GM08714 (cell line): ENCODE measurements around the gene DNAH6.

ENCODE experiments used
- H3K4me3 ChIP-seq: fragments of 200-500 bp; sonication (Bioruptor generic); 2 replicates; pipeline ENCODE4 v1.5.1; 2014; ENCODE audit warnings: mild to moderate bottlenecking, low read length, inconsistent platforms
- ZNF274 ChIP-seq: IDR thresholded peaks from 2 replicates; pipeline ENCODE4 v1.6.1; 2012; ENCODE audit warnings: mild to moderate bottlenecking, low read depth, low read length

DNAH6 gene

DNA sequence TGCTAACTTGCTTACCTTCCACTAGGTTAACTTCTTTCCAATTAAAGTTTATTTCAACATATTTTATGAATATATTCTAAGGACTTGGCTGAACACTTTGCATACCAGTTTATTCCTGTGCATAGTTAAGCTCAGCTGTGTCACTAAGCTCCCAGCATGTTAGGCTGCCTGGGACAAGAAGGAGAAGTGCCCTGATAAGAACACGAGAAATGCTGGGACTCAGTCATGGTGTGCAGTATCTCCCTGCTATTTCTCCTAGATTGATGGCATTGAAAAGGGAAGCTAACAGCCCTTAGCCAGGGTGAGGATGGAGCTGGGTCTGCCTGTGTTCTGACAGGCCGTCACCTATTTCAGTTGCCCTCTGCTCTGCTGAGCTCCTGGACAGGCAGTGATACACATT lies 200.3 kb downstream of the DNAH6 start:
- TF ChIP-seq ZNF274, result no peak
- H3K4me3 ChIP-seq, result no peak overlapping the region

DNA sequence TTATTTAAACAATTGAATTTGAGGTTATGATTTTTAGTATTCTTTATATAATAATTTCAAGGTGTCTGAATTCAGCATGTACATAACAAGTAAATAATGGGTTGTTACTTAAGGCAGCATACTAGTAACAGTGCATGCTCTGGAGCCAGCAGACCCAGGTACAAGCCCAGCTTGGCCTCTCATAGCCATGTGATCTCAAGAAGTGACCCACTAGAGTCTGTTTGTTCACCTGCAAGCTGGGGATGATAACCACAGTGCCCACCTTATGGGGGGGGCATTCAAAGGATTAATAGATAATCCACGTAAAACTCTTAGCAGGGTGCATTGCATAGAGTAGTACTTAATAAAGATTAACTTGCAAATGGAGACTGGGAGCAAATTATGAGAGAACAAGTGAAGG lies 201.0 kb downstream of the DNAH6 start:
- H3K4me3 ChIP-seq, result no peak overlapping the region
- no peak for TF ChIP-seq ZNF274

DNA sequence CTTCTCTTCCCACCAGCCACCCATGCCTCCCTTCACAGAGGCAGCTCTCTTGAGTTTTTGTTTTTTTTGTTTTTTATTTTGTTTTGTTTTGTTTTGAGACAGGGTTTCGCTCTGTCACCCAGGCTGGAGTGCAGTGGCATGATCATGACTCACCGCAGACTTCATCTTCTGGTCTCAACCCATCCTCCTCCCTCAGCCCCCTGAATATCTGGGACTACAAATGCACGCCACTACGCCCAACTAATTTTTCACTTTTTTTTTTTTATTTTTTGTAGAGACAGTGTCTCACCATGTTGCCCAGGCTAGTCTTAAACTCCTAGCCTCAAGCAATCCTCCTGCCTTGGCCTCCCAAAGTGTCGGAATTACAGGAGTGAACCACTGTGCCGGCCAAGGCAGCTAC lies 203.1 kb downstream of the DNAH6 start:
- no peak for TF ChIP-seq ZNF274
- H3K4me3 ChIP-seq, result no peak overlapping the region

DNA sequence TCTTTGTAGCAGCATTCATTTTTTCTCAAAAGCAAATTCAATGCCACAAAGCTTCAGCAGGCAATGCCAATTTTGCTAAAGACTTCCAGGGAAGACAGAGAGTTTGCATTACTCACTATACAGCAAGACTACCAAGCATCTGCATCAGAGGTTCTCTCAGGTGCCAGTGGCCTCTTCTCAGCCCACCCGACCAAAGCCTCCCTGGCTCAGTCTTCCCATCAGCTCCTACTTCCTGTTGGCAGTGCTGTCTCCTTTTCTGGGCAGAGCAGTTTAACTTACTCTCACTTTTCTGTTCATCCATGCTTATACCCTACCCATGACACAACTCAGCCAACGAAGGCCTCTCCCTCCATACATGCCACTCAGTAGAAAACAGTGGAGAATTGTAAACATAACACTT lies 207.5 kb downstream of the DNAH6 start:
- no peak overlapping the region for H3K4me3 ChIP-seq
- TF ChIP-seq ZNF274, result no peak

DNA sequence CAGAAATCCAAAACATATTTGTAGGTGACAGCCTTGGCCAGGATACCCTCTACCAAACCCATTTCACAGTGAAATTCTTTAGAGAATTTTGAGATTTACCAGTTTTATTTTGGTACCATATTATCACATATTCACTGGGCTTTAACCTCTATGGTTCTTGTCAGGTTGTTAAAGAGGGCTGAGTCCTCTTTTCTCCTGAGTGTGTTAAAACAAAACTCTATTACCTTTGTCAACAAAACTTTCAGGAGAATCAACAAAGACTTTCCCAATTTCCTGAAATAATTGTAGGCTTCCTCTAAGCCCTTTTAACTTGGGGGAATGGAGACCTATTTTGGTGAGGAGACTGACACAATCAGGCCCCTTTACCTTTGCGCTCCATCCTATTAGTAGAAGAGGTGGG lies 209.4 kb downstream of the DNAH6 start:
- no peak for TF ChIP-seq ZNF274
- no peak overlapping the region for H3K4me3 ChIP-seq

DNA sequence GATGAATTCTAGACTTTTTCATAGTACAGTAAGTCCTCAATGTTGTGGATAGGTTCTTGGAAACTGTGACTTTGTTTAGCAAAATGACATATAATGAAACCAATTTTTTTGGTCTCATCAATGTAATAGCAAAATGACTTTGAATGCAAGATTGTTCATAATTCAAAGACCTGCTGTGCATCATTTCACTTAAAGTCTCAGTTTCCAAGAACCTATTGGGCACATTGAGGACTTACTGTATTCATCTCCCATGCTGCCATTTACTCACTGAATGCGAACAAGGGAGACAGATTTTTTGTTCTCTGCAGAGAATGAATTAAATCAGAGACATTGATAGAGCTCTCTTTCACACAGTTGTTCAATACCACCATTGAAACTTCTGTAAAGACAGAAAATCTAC lies 211.0 kb downstream of the DNAH6 start:
- no peak for TF ChIP-seq ZNF274
- no peak overlapping the region for H3K4me3 ChIP-seq

DNA sequence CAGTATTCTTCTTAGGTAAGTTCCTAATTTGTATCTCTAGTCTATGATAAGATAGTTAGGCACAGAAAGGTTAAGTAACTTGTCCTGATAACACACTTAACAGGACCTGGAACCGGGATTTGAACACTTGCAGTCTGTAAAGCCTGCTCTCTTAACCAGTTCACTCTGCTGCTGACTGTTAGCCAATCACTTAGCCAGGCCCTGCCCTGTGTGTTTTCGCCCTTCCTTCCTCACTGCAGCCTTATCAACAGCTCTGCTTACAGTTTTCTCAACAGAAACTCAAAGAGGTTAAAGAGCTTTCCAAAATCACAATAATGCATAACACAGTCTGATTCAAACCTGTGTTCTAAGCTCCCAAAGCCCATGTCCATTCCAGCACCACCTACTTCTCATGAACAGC lies 212.9 kb downstream of the DNAH6 start:
- H3K4me3 ChIP-seq, result no peak overlapping the region
- TF ChIP-seq ZNF274, result no peak

DNA sequence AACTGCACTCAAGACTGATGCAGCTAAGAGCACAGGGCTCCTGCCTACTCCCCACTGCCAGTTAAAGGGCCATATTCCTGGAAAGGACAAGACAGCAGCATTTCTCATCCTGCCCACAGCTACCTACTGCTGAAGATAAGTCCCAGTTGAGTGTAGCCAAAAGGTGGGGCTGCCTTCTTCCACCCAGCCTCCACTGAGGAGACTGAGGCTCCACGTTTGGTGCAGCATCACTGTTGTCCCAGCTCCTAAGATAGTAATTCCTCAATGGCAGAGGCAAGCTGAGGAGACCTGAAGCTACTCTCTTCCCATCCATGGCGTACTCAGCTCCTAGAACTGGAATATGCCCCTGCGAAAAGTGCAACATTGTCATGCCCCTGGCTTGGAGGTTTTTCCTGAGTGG lies 214.9 kb downstream of the DNAH6 start:
- TF ChIP-seq ZNF274, result no peak

DNA sequence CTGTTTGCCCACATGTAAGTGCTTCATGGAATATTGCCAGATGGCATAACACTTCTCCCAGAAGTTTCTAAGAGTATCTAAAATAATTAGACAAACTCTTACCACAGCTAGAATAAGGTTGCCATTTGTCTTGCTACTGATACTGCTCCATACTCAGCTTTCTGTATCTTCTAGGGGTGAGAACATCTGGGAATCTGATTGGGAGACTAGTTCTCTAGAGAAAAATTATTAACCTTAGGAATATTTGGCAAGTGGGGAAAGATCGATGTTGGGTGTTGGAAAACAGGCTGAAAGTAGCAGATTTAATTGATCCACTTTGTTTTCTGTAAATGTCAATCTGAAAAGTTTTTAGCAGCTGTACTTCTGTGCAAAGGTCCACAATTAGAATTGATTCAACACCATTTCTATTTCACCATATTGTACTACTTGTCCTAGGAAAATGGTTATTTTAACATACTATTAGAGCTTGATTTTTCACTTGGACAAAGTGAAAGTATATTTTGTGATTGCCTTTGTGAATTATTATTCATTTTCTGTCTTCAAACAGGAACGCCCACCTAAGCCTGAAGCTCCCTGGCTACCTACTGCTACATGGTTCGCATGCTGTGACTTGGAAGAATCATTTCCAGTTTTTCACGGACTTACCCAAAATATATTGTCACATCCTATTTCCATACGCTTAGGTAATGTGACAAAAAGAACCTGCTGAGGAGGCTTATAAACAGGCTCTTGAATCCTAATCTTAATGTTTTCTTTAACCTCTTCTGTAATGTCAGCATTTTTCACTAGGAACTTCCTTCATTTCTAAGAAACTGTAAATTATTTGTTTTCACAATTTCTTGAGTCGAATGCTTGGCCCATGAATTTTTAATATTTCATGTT lies 216.8 kb downstream of the DNAH6 start:
- H3K4me3 ChIP-seq, result no peak overlapping the region
- no peak for TF ChIP-seq ZNF274

More for the DNA sequence above, 214.9 kb downstream of the DNAH6 start:
- H3K4me3 ChIP-seq, result no peak overlapping the region

DNA sequence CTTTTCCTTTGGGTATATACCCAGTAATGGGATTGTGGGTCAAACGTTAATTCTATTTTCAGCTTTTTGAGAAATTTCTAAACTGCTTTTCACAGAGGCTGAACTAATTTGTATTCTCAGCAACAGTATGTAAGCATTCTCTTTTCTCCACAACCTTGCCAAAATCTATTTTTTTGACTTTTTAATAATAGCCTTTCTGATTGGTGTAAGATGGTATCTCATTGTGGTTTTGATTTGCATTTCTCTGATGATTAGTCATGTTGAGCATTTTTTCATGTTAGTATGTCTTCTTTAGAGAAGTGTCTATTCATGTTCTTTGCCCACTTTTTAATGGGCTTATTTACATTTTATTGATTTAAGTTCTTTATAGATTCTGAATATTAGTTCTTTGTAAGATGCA lies 219.1 kb downstream of the DNAH6 start:
- no peak for TF ChIP-seq ZNF274
- no peak overlapping the region for H3K4me3 ChIP-seq

DNA sequence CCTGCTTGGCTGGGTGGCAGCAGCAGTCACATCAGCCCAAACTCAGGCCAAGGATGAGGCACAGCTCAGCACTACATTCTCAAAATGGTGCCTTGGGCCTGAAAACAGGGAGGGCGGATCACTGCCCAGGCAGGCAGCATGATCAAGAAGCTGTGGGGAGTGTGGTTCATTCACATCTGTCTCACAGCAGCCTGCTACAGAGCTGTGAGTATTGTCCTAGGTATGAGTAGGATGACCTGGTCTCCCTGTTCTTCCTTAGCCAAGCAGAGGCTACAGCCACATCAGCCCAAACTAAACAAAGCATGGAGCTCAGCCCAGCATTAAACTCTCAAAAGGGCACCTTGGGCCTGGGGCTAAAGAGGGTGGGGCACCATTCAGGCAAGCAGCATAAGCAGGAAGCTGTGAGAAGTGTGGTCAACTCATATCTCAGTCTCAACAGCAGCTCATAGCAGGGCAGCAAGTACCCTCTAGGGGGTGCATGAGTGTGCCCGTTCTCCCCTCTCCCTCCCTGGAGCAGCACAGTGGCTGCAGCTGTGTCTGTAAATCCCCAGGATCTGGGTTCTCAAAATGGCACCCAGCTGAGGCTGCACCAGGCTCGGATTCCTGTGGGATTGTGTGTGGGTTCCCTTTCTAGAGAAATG lies 225.0 kb downstream of the DNAH6 start:
- TF ChIP-seq ZNF274, result no peak
- H3K4me3 ChIP-seq, result no peak overlapping the region

DNA sequence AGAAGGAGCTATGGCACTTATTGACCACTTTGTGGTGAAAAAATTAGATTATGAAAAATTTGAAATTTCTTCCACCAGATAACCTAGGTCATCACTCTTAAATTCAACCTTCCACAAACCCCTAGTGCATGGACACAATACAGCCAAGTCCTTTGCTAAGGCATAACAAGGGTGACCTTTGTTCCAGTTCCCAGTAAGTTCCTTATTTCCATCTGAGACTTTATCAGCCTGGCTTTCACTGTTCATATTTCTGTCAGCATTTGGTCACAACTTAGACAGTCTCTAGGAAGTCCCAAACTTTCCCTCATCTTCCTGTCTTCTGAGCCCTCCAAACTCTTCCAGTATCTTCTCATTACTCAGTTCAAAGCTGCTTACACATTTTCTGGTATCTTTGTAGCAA lies 232.0 kb downstream of the DNAH6 start:
- H3K4me3 ChIP-seq, result no peak overlapping the region
- TF ChIP-seq ZNF274, result no peak

DNA sequence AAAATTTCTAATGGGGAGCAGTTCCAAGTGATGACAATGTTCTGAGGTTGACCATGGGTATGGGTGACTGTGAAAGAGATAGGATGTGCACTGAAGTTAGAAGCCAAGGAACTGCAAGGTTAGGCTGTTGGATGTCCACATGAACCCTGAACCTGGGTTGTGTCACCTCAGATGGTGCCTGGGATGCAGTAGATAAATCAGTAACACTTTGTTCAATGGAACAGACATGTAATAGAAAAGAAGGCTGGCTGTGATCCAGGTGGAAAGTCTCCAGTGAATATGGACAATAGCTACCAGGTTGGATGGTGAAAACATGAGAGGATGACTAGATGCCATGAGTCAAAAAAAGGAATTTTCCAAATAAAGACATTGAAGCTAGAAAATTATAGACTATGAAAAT lies 233.1 kb downstream of the DNAH6 start:
- no peak overlapping the region for H3K4me3 ChIP-seq
- no peak for TF ChIP-seq ZNF274

DNA sequence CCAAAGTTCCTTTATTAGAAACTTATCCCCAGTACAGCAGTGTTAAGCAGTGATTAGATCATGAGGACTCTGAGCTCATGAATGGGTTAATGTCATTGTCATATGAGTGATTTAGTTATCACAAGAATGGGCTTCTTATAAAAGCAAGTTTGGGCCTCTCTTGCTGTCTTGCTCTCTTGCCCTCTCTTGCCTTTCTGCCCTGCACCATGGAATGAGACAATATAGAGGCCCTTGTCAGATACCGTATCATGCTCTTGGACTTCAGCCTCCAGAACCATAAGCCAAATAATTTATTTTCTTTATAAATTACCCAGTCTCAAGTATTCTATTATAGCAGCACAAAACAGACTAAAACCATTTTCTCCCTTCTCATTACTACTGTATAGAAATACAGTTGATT lies 238.8 kb downstream of the DNAH6 start:
- no peak for TF ChIP-seq ZNF274
- H3K4me3 ChIP-seq, result no peak overlapping the region

DNA sequence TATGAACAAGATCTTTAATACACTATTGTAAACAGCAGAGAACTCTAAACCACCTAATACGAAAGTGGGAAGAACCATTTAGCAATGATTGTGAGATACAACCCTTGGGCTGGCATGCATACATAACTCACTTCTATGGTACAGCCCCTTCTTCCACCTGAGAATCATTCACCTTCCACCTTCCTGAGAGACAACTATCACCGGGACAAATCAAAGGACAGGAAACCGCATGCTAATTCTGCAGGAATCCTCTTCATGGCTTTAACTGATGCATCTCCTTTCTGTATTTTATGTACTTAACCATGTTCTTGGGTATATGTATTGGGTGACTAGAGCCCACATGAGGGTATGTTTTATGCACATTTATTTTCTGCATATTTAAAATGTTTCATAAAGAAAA lies 241.3 kb downstream of the DNAH6 start:
- H3K4me3 ChIP-seq, result no peak overlapping the region
- TF ChIP-seq ZNF274, result no peak
